Lung (tissue), 12 donors: ENCODE measurements around the gene PREP. TPM values are rescaled to one million over a fixed set of nuclear protein-coding genes. Genes with fewer than 3 reads are reported as not detected.

Experiments used
- ATAC-seq: fragments of 200-7000 bp; cut with Tn5 transposase; one replicate; pipeline ENCODE4 v1.9.1; 2020; ENCODE audit warnings: moderate number of reproducible peaks; ENCODE audit not compliant: insufficient read depth, low FRiP score
- DNase-seq, 3 donors: peaks; one replicate each; pipeline ENCODE4 v3.0.0-alpha.2; 2013 to 2017
- H3K27ac ChIP-seq, 2 donors: one replicate each; pipeline ENCODE4 v1.5.1; 2013; ENCODE audit warnings: mild to moderate bottlenecking in 2 of 2, moderate library complexity in 2 of 2, control low read depth in 1 of 2, inconsistent platforms in 1 of 2, low read depth in 1 of 2, low read length in 1 of 2
- H3K27me3 ChIP-seq, 3 donors: one replicate each; pipeline ENCODE4 v1.5.1; 2013; ENCODE audit warnings: low read length in 2 of 3; ENCODE audit not compliant: control insufficient read depth in 3 of 3, insufficient read depth in 3 of 3
- H3K36me3 ChIP-seq, 4 donors: one replicate each; pipeline ENCODE4 v1.5.1; 2013; ENCODE audit warnings: low read length in 4 of 4, mild to moderate bottlenecking in 1 of 4, moderate library complexity in 1 of 4; ENCODE audit not compliant: control insufficient read depth in 4 of 4, insufficient read depth in 4 of 4
- H3K4me1 ChIP-seq, 5 donors: one replicate each; pipeline ENCODE4 v1.5.1; 2013; ENCODE audit warnings: low read length in 5 of 5, mild to moderate bottlenecking in 2 of 5, moderate library complexity in 1 of 5; ENCODE audit not compliant: control insufficient read depth in 5 of 5, insufficient read depth in 5 of 5
- H3K4me3 ChIP-seq: one replicate; pipeline ENCODE4 v1.5.1; 2013; ENCODE audit warnings: mild to moderate bottlenecking, control low read depth, moderate library complexity
- H3K9ac ChIP-seq, 2 donors: one replicate each; pipeline ENCODE4 v1.5.1; 2013; ENCODE audit warnings: low read length in 2 of 2, control low read depth in 1 of 2; ENCODE audit not compliant: insufficient read depth in 1 of 2
- H3K9me3 ChIP-seq, 4 donors: one replicate each; pipeline ENCODE4 v1.5.1; 2013; ENCODE audit warnings: low read length in 3 of 4, mild to moderate bottlenecking in 1 of 4, moderate library complexity in 1 of 4; ENCODE audit not compliant: control insufficient read depth in 4 of 4, insufficient read depth in 3 of 4
- CTCF ChIP-seq: IDR thresholded peaks from 2 replicates; pipeline ENCODE4 v1.5.1; 2012; ENCODE audit warnings: mild to moderate bottlenecking; ENCODE audit errors: control extremely low read depth, extremely low read depth
- WGBS, 2 donors: extraction: QIAGEN DNeasy Blood & Tissue Kit; methylation state at CpG; one replicate each; pipeline ENCODE4 v1.1.7; 2013; 5-methylcytosine and 5-hydroxymethylcytosine counted together
- polyA plus RNA-seq, 2 donors: library from polyadenylated mRNA; stranded (reverse); fragments of 200-250 nt; gene quantifications; one replicate each; pipeline ENCODE4 v1.2.1, GENCODE V29; 2013
- total RNA-seq, 2 donors: library from RNA; depleted of rRNA in 1 of 2; stranded (reverse); fragments of >200 nt in 1 of 2; gene quantifications; one replicate each; pipeline ENCODE4 v1.2.1, GENCODE V29; 2014 to 2021
- donor health status: control.
- donor health status: control.
- donor health status: Bipolar disorder and iron deficiency.
- donor health status: healthy.
- donor health status: DM: yes; HTN: yes; CAD: no.

The PREP gene
- total and polyA plus RNA-seq, 4 donors = 20.3 to 31.3 (median 25.1) TPM

GRCh38 chr6:105373481-105373880 is 29.4 kb downstream of the PREP start:
- ATAC-seq = no peak
- Histone ChIP-seq H3K36me3 (peaks cover 15 to 40% (median 24%) of the 10 kb centered on the region in 4 donors), H3K27me3 (no peaks in the 10 kb centered on the region), H3K9ac (no peak overlapping the region), H3K9me3 (peaks cover 0 to 4% (median 0%) of the 10 kb centered on the region in 4 donors), H3K4me1 (peaks cover 0 to 3% (median 0%) of the 10 kb centered on the region in 5 donors), H3K27ac (peak overlapping the region in 1 of 2 donors; percentile 73), H3K4me3 (no peak overlapping the region)
- DNase-seq = no peak
- no peak for TF ChIP-seq CTCF
- 88 to 91% methylated on average over 6 of the region's 6 CpGs for WGBS, 2 donors

GRCh38 chr6:105372849-105373182 is 30.1 kb downstream of the PREP start:
- H3K4me1 ChIP-seq = peaks cover 0 to 3% (median 0%) of the 10 kb centered on the region in 5 donors
- H3K9ac ChIP-seq = no peak overlapping the region
- H3K9me3 ChIP-seq = peaks cover 0 to 4% (median 0%) of the 10 kb centered on the region in 4 donors
- no peak overlapping the region for H3K27ac ChIP-seq
- no peaks in the 10 kb centered on the region for H3K27me3 ChIP-seq
- peaks cover 15 to 40% (median 24%) of the 10 kb centered on the region in 4 donors for H3K36me3 ChIP-seq
- WGBS, 2 donors = 93 to 95% methylated on average over 3 of the region's 3 CpGs
- TF ChIP-seq CTCF = no peak
- no peak overlapping the region for H3K4me3 ChIP-seq
- no peak for DNase-seq
- no peak for ATAC-seq

GRCh38 chr6:105372142-105372848 is 30.6 kb downstream of the PREP start:
- 91 to 97% methylated on average over 4 of the region's 4 CpGs for WGBS, 2 donors
- Histone ChIP-seq H3K9ac (no peak overlapping the region), H3K36me3 (peaks cover 15 to 40% (median 24%) of the 10 kb centered on the region in 4 donors)

More at GRCh38 chr6:105372142-105372848, 30.6 kb downstream of the PREP start:
- Histone ChIP-seq H3K27me3 (no peaks in the 10 kb centered on the region), H3K27ac (no peak overlapping the region), H3K4me3 (no peak overlapping the region), H3K9me3 (peaks cover 0 to 4% (median 0%) of the 10 kb centered on the region in 4 donors), H3K4me1 (peaks cover 0 to 3% (median 0%) of the 10 kb centered on the region in 5 donors)
- no peak for ATAC-seq
- TF ChIP-seq CTCF = no peak
- no peak for DNase-seq
